HG02610 (cell line): ENCODE measurements around the gene TAF3.

Source experiments
- ATAC-seq: cut with Tn5 transposase; IDR thresholded peaks from one replicate; pipeline ENCODE4 v1.9.1; 2021; ENCODE audit warnings: mild to moderate bottlenecking, moderate library complexity; ENCODE audit not compliant: unreplicated experiment

TAF3 gene

GRCh38 chr10:8054494-8055407 is 236.4 kb downstream of the TAF3 start, which contains the start of gene GATA3:
TSS of gene GATA3 (plus strand) at chr10:8054688. CDS start at chr10:8055656, 968 bp downstream.
- ATAC-seq = peak; percentile 43

- no peak for ATAC-seq
These were observed 237.4 kb downstream of the TAF3 start for GRCh38 chr10:8055420-8056349.

GRCh38 chr10:8056378-8056777 is 238.1 kb downstream of the TAF3 start:
- no peak for ATAC-seq

GRCh38 chr10:8056871-8057331 is 238.6 kb downstream of the TAF3 start:
- ATAC-seq = peak; percentile 28

GRCh38 chr10:8057636-8058273 is 239.4 kb downstream of the TAF3 start:
- no peak for ATAC-seq

GRCh38 chr10:8058274-8059111 is 240.2 kb downstream of the TAF3 start:
- no peak for ATAC-seq

GRCh38 chr10:8059191-8059936 is 241.1 kb downstream of the TAF3 start:
- no peak for ATAC-seq

GRCh38 chr10:8060010-8060703 is 241.9 kb downstream of the TAF3 start:
- peak; percentile 46 for ATAC-seq

- no peak for ATAC-seq
These were observed 242.4 kb downstream of the TAF3 start for GRCh38 chr10:8060704-8061121.

- ATAC-seq = no peak
These were observed 243.2 kb downstream of the TAF3 start for GRCh38 chr10:8061274-8062211.

GRCh38 chr10:8063128-8063908 is 245.0 kb downstream of the TAF3 start:
- no peak for ATAC-seq

- no peak for ATAC-seq
These were observed 245.6 kb downstream of the TAF3 start for GRCh38 chr10:8063935-8064334.

GRCh38 chr10:8064436-8064835 is 246.1 kb downstream of the TAF3 start:
- ATAC-seq = no peak

GRCh38 chr10:8065651-8066050 is 247.3 kb downstream of the TAF3 start:
- ATAC-seq = peak; percentile 35

GRCh38 chr10:8066124-8066523 is 247.8 kb downstream of the TAF3 start:
- no peak for ATAC-seq
